ENCODE results near the gene PLEKHO2. TPM values are rescaled to one million over a fixed set of nuclear protein-coding genes. Genes with fewer than 3 reads are reported as not detected.
A peak's percentile ranks its signal among the peaks of the same experiment; 100 is the strongest.

The PLEKHO2 gene
- total and polyA plus RNA-seq, 2 of the 8 experiments (the other 6 are each of a cell fraction or from before 2014, with no cell fraction given): 16.9 to 20.1 TPM

DNA sequence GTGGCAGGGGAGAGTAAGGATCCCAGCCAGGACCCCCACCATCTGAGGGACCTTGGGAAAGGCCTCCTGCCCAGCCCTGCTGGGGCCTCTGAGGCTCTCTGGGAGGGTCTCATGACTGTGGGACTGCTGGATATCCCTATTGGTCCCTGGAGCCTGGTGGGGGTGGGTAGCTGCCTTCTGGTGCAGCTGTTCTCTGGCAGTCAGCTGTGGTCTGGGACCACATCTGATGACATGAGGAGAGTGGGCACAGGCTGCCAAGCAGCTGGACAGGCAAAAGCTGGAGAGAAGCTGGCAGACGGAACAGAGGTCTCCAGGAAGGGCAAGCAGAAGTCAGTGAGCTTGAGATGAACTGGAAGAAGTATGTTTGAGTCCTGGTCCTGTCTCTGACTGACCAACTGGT lies 22.4 kb downstream of the PLEKHO2 start:
- POLR2A ChIA-PET (ENCODE audit: partially characterized antibody): interaction anchor here (0.7 to 1.5 kb wide), 7 partner anchors 8 to 55 kb away, joined by 3 to 5 read pairs (median 3); no protein-coding TSS in a partner anchor
- FAIRE-seq (no peak), DNase-seq (ENCODE audit: low read depth in 1 of 2, low spot score in 2 of 2) (no peak)
- Histone ChIP-seq H4K20me1 (replicated peaks in 1 of 2; ENCODE audit: control insufficient read depth in 1 of 2, insufficient read depth in 2 of 2, low read length in 2 of 2) (peaks cover 0 to 12% of the 10 kb centered on the region in 2 experiments), H2AFZ (ENCODE audit: low read length) (no peak overlapping the region), H3K36me3 (ENCODE audit: control insufficient read depth in 2 of 4, insufficient read depth in 4 of 4, low read length in 3 of 4) (peaks cover 9 to 18% (median 14%) of the 10 kb centered on the region in 4 experiments; a peak in 6 of 8 replicates), H2BK15ac (ENCODE audit: low read length) (no peak overlapping the region), H3K27ac (ENCODE audit: low read depth, low read length) (no peak overlapping the region), H4K5ac (ENCODE audit: insufficient read length, low read depth, low read length) (no peak overlapping the region), H3K14ac (ENCODE audit: insufficient read length) (no peak overlapping the region), H3K56ac (replicated peaks; ENCODE audit: insufficient read length, low read depth, low read length) (no peak overlapping the region), H3K4me1 (replicated peaks in 1 of 4; ENCODE audit: control insufficient read depth in 3 of 4, insufficient read depth in 4 of 4, low read length in 3 of 4) (peaks cover 5 to 25% (median 15%) of the 10 kb centered on the region in 4 experiments), H3K9ac (replicated peaks in 1 of 4; ENCODE audit: extremely low read depth in 1 of 4, low read depth in 3 of 4, low read length in 3 of 4) (no peak overlapping the region), H3K4me3 (ENCODE audit: extremely low read depth in 1 of 4, insufficient read depth in 2 of 4, low read depth in 3 of 4, low read length in 4 of 4) (no peak overlapping the region), H3K79me2 (ENCODE audit: control insufficient read depth in 1 of 2, insufficient read depth in 2 of 2, low read length in 2 of 2) (peaks cover 0 to 4% of the 10 kb centered on the region in 2 experiments; a peak in 1 of 4 replicates), H2BK12ac (ENCODE audit: low read depth, low read length) (no peak overlapping the region), H2BK20ac (ENCODE audit: low read length) (no peak overlapping the region), H3K9me3 (ENCODE audit: insufficient read depth in 2 of 2, low read depth in 1 of 2, low read length in 1 of 2) (no peaks in the 10 kb centered on the region), H2AK5ac (ENCODE audit: low read depth, low read length) (0 out of 2 replicates have a peak overlapping the region, but pooled peaks have one; percentile 15), H3K79me1 (ENCODE audit: low read depth, low read length) (peaks cover 11% of the 10 kb centered on the region), H4K8ac (ENCODE audit: extremely low read depth, insufficient read depth, low read length) (no peak overlapping the region), H3K27me3 (replicated peaks in 1 of 4; ENCODE audit: control insufficient read depth in 3 of 4, extremely low read depth in 1 of 4, insufficient read depth in 3 of 4, low read length in 3 of 4) (no peaks in the 10 kb centered on the region), H3K23ac (ENCODE audit: insufficient read length) (no peak overlapping the region), H4K91ac (replicated peaks; ENCODE audit: insufficient read length, low read length) (no peak overlapping the region), H2BK5ac (ENCODE audit: low read depth, low read length) (peak overlapping the region; percentile 35; the same call in 1 of the 2 replicates), H3K4ac (replicated peaks; ENCODE audit: insufficient read length, low read depth, low read length) (no peak overlapping the region), H2BK120ac (replicated peaks; ENCODE audit: low read depth, low read length) (no peak overlapping the region), H3K18ac (ENCODE audit: extremely low read depth, low read length) (no peak overlapping the region), H3K23me2 (ENCODE audit: low read depth, low read length) (no peaks in the 10 kb centered on the region), H3K4me2 (ENCODE audit: insufficient read depth in 1 of 2, low read depth in 2 of 2, low read length in 2 of 2) (no peak overlapping the region)
- WGBS, 2 experiments (ENCODE audit: extremely low coverage in 1 of 2, insufficient coverage in 1 of 2, insufficient read length in 1 of 2, insufficient replicate concordance in 2 of 2, low coverage in 1 of 2, low lambda C conversion rate in 2 of 2, missing lambda C conversion rate in 1 of 2): 88% methylated on average over 1 of the region's 1 CpG; no CpG with 5 or more reads in 1 of the 2 experiments
- CTCF ChIA-PET (ENCODE audit: partially characterized antibody): interaction anchor here (0.8 to 1.6 kb wide), 10 partner anchors 13 to 54 kb away, joined by 3 to 4 read pairs (median 3); no protein-coding TSS in a partner anchor
- no peak for TF ChIP-seq CTBP2 (IDR thresholded peaks at IDR 0.05; ENCODE audit: borderline replicate concordance, insufficient read depth, insufficient read length, low read length)
- TF ChIP-seq, protein P1, sequence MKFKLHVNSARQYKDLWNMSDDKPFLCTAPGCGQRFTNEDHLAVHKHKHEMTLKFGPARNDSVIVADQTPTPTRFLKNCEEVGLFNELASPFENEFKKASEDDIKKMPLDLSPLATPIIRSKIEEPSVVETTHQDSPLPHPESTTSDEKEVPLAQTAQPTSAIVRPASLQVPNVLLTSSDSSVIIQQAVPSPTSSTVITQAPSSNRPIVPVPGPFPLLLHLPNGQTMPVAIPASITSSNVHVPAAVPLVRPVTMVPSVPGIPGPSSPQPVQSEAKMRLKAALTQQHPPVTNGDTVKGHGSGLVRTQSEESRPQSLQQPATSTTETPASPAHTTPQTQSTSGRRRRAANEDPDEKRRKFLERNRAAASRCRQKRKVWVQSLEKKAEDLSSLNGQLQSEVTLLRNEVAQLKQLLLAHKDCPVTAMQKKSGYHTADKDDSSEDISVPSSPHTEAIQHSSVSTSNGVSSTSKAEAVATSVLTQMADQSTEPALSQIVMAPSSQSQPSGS (IDR thresholded peaks at IDR 0.05; ENCODE audit: low read length): no peak
- TF ChIP-seq PHF8 (conservative IDR thresholded peaks at IDR 0.05; ENCODE audit: low read depth, low read length): no peak
- TF ChIP-seq, protein P2, sequence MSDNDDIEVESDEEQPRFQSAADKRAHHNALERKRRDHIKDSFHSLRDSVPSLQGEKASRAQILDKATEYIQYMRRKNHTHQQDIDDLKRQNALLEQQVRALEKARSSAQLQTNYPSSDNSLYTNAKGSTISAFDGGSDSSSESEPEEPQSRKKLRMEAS (IDR thresholded peaks at IDR 0.05): no peak
- TF ChIP-seq JUND (IDR thresholded peaks at IDR 0.05; ENCODE audit: low read length): no peak
- TF ChIP-seq, protein P3, sequence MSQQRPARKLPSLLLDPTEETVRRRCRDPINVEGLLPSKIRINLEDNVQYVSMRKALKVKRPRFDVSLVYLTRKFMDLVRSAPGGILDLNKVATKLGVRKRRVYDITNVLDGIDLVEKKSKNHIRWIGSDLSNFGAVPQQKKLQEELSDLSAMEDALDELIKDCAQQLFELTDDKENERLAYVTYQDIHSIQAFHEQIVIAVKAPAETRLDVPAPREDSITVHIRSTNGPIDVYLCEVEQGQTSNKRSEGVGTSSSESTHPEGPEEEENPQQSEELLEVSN (IDR thresholded peaks at IDR 0.05): no peak
- no peak for TF ChIP-seq NRF1 (IDR thresholded peaks at IDR 0.05; ENCODE audit: low read depth, low read length)
- no peak for TF ChIP-seq KDM4A (IDR thresholded peaks at IDR 0.05; ENCODE audit: low read depth, low read length, severe bottlenecking)
- no peak for TF ChIP-seq HDAC6 (IDR thresholded peaks at IDR 0.05; ENCODE audit: low read depth, low read length)
- TF ChIP-seq EZH2 (IDR thresholded peaks at IDR 0.05; ENCODE audit: low read depth, low read length, severe bottlenecking): no peak

Data from H1 (cell line).